HG03135 (cell line): ENCODE measurements around the gene MRPS5.
"Not testable (repeated sequence)": the region's sequence is repeated elsewhere in the genome, so short reads cannot be mapped to it uniquely, and the experiment has no call there.

Source experiments
- ATAC-seq: cut with Tn5 transposase; IDR thresholded peaks from one replicate; pipeline ENCODE4 v1.9.1; 2021; ENCODE audit warnings: mild to moderate bottlenecking, moderate library complexity; ENCODE audit not compliant: unreplicated experiment

MRPS5 gene

GRCh38 chr2:95048825-95049682, 72.6 kb downstream of the MRPS5 start:
- ATAC-seq = no peak

GRCh38 chr2:95047629-95048510, 73.7 kb downstream of the MRPS5 start:
- no peak for ATAC-seq

- ATAC-seq = no peak
Observed at GRCh38 chr2:95046371-95047112, 75.1 kb downstream of the MRPS5 start.

DNA sequence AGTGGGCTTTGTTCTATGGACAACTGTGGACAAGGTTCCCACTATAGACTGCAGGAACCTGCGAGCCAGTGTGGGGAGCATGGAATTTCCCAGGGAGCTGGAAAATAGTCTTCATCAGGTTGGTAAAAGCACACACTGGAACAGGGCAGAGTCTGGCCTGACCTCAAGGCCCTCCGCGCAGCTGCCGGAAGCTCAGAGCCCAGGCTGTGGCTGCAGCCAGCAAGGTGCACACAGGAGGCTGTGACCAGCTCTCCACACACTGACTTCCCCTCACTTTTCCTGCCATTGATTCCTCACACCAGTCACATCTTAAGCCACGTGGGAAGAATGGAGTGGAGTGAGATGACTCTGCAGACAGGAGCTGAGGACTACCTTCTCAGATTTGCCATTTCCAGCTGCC, 77.0 kb downstream of the MRPS5 start:
- ATAC-seq = no peak

GRCh38 chr2:95043300-95044093, 78.1 kb downstream of the MRPS5 start:
- no peak for ATAC-seq

- ATAC-seq = no peak
Observed at GRCh38 chr2:95042472-95043271, 78.9 kb downstream of the MRPS5 start.

DNA sequence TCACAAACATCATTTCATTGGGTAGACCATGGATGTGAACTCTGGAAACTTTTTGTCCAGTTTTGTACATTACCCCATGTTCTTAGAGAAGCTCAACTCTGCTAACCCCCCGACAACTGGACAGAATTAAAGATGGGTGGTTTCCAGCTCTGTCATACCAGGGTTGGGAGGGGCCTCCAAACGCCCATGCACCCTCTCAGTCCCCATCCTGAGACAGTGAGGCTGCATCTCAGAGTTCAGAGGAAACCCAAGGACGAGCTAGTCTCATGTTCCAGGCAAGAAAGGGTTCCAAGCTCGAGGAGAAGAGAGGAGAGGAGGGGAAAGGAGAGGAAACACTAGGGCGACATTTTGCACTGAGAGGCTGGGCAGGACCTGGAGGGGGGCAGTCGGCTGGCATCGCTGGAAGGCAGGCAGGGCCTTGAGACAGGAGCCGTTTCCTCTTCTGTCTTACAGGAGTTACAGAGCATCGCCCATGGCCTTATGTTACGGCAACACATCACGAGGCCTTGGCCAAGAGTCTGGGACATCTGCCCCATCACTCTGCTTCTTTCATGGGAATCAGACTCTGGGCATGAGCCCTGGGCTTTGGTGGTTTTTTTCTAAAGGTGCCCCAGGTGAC, 79.7 kb downstream of the MRPS5 start:
- ATAC-seq = no peak

- no peak for ATAC-seq
Observed at GRCh38 chr2:95041060-95041823, 80.4 kb downstream of the MRPS5 start.

DNA sequence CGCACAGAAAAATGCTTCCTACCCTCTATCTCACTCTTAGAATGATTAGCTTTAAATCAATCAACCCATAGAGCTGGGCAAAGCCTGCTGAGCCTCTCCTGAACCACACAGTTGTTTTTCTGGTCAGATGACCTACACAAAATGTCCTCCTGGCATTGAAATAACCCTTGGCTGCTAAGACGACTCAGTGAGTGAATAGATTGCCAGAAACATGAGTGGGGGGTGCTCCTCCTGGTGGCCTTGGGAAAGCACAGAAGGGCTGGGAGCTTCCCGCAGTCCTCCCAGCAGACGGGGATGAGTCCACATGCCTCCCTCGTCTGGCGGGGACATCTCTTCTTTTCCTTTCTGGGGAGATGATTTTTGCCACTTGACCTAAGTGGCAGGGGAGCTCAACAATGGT, 81.2 kb downstream of the MRPS5 start:
- no peak for ATAC-seq

GRCh38 chr2:95039978-95040377, 81.6 kb downstream of the MRPS5 start:
- no peak for ATAC-seq

DNA sequence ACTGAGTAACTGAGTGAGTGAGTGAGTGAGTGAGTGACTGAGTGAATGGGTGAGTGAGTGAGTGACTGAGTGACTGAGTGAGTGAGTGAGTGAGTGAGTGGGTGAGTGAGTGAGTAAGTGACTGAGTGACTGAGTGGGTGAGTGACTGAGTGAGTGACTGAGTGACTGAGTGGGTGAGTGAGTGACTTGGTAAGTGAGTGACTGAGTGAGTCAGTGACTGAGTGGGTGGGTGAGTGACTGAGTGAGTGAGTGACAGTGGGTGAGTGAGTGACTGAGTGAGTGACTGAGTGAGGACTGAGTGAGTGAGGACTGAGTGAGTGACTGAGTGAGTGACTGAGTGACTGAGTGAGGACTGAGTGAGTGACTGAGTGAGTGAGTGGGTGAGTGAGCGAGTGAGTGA, 82.2 kb downstream of the MRPS5 start:
- ATAC-seq = no peak

GRCh38 chr2:95038635-95039298, 82.8 kb downstream of the MRPS5 start:
- no peak for ATAC-seq

DNA sequence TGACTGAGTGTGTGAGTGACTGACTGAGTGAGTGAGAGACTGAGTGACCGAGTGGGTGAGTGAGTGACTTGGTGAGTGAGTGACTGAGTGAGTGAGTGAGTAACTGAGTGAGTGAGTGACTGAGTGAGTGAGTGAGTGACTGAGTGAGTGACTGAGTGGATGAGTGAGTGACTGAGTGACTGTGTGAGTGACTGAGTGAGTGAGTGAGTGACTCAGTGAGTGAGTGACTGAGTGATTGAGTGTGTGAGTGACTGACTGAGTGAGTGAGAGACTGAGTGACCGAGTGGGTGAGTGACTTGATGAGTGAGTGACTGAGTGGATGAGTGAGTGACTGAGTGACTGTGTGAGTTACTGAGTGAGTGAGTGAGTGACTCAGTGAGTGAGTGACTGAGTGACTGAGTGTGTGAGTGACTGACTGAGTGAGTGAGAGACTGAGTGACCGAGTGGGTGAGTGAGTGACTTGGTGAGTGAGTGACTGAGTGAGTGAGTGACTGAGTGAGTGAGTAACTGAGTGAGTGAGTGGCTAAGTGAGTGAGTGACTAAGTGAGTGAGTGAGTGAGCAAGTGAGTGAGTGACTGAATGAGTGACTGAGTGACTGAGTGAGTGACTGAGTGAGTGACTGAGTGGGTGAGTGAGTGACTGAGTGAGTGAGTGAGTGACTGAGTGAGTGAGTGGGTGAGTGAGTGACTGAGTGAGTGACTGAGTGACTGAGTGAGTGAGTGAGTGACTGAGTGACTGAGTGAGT, 83.6 kb downstream of the MRPS5 start:
- ATAC-seq = not testable (repeated sequence)

- no peak for ATAC-seq
Observed at GRCh38 chr2:95037384-95037839, 84.2 kb downstream of the MRPS5 start.

- ATAC-seq = no peak
Observed at GRCh38 chr2:95036596-95037383, 84.8 kb downstream of the MRPS5 start.
